K562 (cell line): Measurements from ENCODE around the gene TIPARP. TPM values are rescaled to one million over a fixed set of nuclear protein-coding genes. Genes with fewer than 3 reads are reported as not detected.
A peak's percentile ranks its signal among the peaks of the same experiment; 100 is the strongest.

Source experiments
- CCNT2 ChIP-seq: IDR thresholded peaks from 2 replicates; pipeline ENCODE4 v1.6.1; 2011; ENCODE audit warnings: borderline replicate concordance, low read depth, mild to moderate bottlenecking, moderate library complexity, mixed read lengths, low read length; ENCODE audit not compliant: insufficient read length; ENCODE audit errors: extremely low read depth
- E2F6 ChIP-seq, 2 experiments: IDR thresholded peaks; 2 replicates each; pipeline ENCODE4 v1.6.1; 2011; ENCODE audit warnings: borderline replicate concordance in 1 of 2, control low read depth in 1 of 2, low read depth in 1 of 2, low read length in 1 of 2, mild to moderate bottlenecking in 1 of 2, mixed read lengths in 1 of 2, moderate library complexity in 1 of 2; ENCODE audit not compliant: insufficient read depth in 1 of 2, insufficient read length in 1 of 2, poor library complexity in 1 of 2, severe bottlenecking in 1 of 2; ENCODE audit errors: extremely low read depth in 1 of 2
- ETV5 ChIP-seq: sonication (generic); formaldehyde crosslinking; IDR thresholded peaks from 2 replicates; pipeline ENCODE4 v1.4.0; 2020; ENCODE audit warnings: low read depth, mild to moderate bottlenecking, missing genetic modification reagents
- GATAD2B ChIP-seq: fragments of 450-650 bp; IDR thresholded peaks from 2 replicates; pipeline ENCODE4 v1.6.1; 2017; ENCODE audit warnings: mild to moderate bottlenecking, borderline replicate concordance
- ID3 ChIP-seq, 2 experiments: fragments of 250-450 bp in 1 of 2; fragments of 450-650 bp in 1 of 2; sonication (Bioruptor Pico) in 1 of 2; IDR thresholded peaks; 2 replicates each; pipeline versions ENCODE4 v1.6.1 to v1.8.0; 2016 to 2021; ENCODE audit warnings: mild to moderate bottlenecking in 2 of 2, moderate library complexity in 2 of 2, missing compliant biosample characterization in 1 of 2, missing genetic modification characterization in 1 of 2
- LCOR ChIP-seq: sonication (generic); formaldehyde crosslinking; IDR thresholded peaks from 2 replicates; pipeline ENCODE4 v1.8.0; 2022; ENCODE audit warnings: mild to moderate bottlenecking, missing genetic modification reagents
- MEIS2 ChIP-seq: fragments of 450-650 bp; IDR thresholded peaks from 2 replicates; pipeline ENCODE4 v1.6.1; 2014; ENCODE audit warnings: mild to moderate bottlenecking; ENCODE audit not compliant: partially characterized antibody
- NEUROD1 ChIP-seq: fragments of 150-350 bp; IDR thresholded peaks from 2 replicates; pipeline ENCODE4 v1.6.1; 2014; ENCODE audit warnings: borderline replicate concordance, low read length, low read depth; ENCODE audit not compliant: partially characterized antibody
- NR1H2 ChIP-seq: sonication (generic); formaldehyde crosslinking; IDR thresholded peaks from 2 replicates; pipeline ENCODE4 v1.4.0; 2020; ENCODE audit warnings: mild to moderate bottlenecking, missing genetic modification reagents
- PML ChIP-seq: IDR thresholded peaks from 2 replicates; pipeline ENCODE4 v1.6.1; 2012; ENCODE audit warnings: low read length, inconsistent platforms
- RB1 ChIP-seq: fragments of 450-650 bp; IDR thresholded peaks from 2 replicates; pipeline ENCODE4 v1.6.1; 2017; ENCODE audit warnings: low read depth, mild to moderate bottlenecking
- RBM17 ChIP-seq: fragments of 200-400 bp; formaldehyde crosslinking; IDR thresholded peaks from 2 replicates; pipeline ENCODE4 v1.6.1; 2017; ENCODE audit warnings: low read depth, mild to moderate bottlenecking, low read length, borderline replicate concordance
- SETDB1 ChIP-seq: IDR thresholded peaks from one replicate; pipeline ENCODE4 v1.6.1; 2012; ENCODE audit warnings: low read length, control low read depth, inconsistent platforms
- polyA plus RNA-seq, 8 experiments: library from polyadenylated mRNA; depleted of rRNA in 4 of 8; stranded (reverse) in 5 of 8; unstranded in 3 of 8; fragments of >200 nt; fragmentation: Nextera tagmentation in 2 of 8; fragmentation: Illumina TruSeq in 1 of 8; extraction: Ambion mirVana in 2 of 8; extraction: Trizol in 1 of 8; gene quantifications; 2 replicates each; pipeline versions ENCODE4 v1.2.1 to v1.2.3, GENCODE V29; 2011 to 2014; ENCODE audit warnings: inconsistent platforms in 1 of 8, missing spikeins in 1 of 8
- total RNA-seq, 7 experiments: library from RNA; depleted of rRNA in 6 of 7; stranded (reverse); fragments of >200 nt in 6 of 7; fragmentation: Illumina TruSeq in 2 of 7; extraction: Trizol in 2 of 7; gene quantifications; 2 replicates each; pipeline versions ENCODE4 v1.2.1 to v1.2.3, GENCODE V29; 2011 to 2021; ENCODE audit warnings: low replicate concordance in 1 of 7
- TF ChIP-seq, protein P1 (sequence below): fragments of 450-650 bp; formaldehyde crosslinking; IDR thresholded peaks from 2 replicates; pipeline ENCODE4 v1.4.0; 2020; ENCODE audit warnings: mild to moderate bottlenecking, moderate library complexity
- TF ChIP-seq, protein P2 (sequence below): fragments of 450-650 bp; IDR thresholded peaks from 2 replicates; pipeline ENCODE4 v1.6.1; 2014; ENCODE audit warnings: low read depth, mild to moderate bottlenecking, moderate library complexity, borderline replicate concordance
- TF ChIP-seq, protein P3 (sequence below): fragments of 450-650 bp; formaldehyde crosslinking; IDR thresholded peaks from 2 replicates; pipeline ENCODE4 v1.4.0; 2020; ENCODE audit warnings: mild to moderate bottlenecking, moderate library complexity
- TF ChIP-seq, protein P4 (sequence below): sonication (generic); formaldehyde crosslinking; IDR thresholded peaks from 2 replicates; pipeline ENCODE4 v1.8.0; 2022; ENCODE audit warnings: missing genetic modification reagents, mild to moderate bottlenecking, borderline replicate concordance

The TIPARP gene
- total and polyA plus RNA-seq, 9 of the 15 experiments (the other 6 are each of a cell fraction or from before 2014, with no cell fraction given): 2.4 to 29.4 (median 15.1) TPM

GRCh38 chr3:156674046-156674910 is at the start of gene TIPARP (continued):
- TF ChIP-seq, protein P1, sequence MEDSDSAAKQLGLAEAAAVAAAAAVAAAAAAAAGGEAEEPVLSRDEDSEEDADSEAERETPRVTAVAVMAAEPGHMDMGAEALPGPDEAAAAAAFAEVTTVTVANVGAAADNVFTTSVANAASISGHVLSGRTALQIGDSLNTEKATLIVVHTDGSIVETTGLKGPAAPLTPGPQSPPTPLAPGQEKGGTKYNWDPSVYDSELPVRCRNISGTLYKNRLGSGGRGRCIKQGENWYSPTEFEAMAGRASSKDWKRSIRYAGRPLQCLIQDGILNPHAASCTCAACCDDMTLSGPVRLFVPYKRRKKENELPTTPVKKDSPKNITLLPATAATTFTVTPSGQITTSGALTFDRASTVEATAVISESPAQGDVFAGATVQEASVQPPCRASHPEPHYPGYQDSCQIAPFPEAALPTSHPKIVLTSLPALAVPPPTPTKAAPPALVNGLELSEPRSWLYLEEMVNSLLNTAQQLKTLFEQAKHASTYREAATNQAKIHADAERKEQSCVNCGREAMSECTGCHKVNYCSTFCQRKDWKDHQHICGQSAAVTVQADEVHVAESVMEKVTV: peak; percentile 95
- TF ChIP-seq ID3 (CRISPR knock-in tag; IDR thresholded peaks at IDR 0.05) (no peak), ID3 (tag; IDR thresholded peaks at IDR 0.05) (0 out of 2 replicates have a peak, but pooled peaks have one; percentile 24), RB1 (peak; percentile 47), LCOR (CRISPR knock-in tag) (peak; percentile 96), NR1H2 (no peak; the same call in 1 of the 2 replicates), SETDB1 (peak; percentile 24), MEIS2 (peak; percentile 85), E2F6 (IDR thresholded peaks at IDR 0.05; ENCODE audit: borderline replicate concordance in 1 of 2, extremely low read depth in 1 of 2, insufficient read depth in 1 of 2, insufficient read length in 1 of 2, low read depth in 1 of 2, low read length in 1 of 2, poor library complexity in 1 of 2, severe bottlenecking in 1 of 2) (peak; percentile 56 to 72), NEUROD1 (peak; percentile 58), ETV5 (peak; percentile 95), RBM17 (no peak), GATAD2B (peak; percentile 95), CCNT2 (peak; percentile 77), PML (peak; percentile 68)
- TF ChIP-seq, protein P2, sequence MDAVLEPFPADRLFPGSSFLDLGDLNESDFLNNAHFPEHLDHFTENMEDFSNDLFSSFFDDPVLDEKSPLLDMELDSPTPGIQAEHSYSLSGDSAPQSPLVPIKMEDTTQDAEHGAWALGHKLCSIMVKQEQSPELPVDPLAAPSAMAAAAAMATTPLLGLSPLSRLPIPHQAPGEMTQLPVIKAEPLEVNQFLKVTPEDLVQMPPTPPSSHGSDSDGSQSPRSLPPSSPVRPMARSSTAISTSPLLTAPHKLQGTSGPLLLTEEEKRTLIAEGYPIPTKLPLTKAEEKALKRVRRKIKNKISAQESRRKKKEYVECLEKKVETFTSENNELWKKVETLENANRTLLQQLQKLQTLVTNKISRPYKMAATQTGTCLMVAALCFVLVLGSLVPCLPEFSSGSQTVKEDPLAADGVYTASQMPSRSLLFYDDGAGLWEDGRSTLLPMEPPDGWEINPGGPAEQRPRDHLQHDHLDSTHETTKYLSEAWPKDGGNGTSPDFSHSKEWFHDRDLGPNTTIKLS: peak; percentile 53; the same call in 1 of the 2 replicates
- TF ChIP-seq, protein P3, sequence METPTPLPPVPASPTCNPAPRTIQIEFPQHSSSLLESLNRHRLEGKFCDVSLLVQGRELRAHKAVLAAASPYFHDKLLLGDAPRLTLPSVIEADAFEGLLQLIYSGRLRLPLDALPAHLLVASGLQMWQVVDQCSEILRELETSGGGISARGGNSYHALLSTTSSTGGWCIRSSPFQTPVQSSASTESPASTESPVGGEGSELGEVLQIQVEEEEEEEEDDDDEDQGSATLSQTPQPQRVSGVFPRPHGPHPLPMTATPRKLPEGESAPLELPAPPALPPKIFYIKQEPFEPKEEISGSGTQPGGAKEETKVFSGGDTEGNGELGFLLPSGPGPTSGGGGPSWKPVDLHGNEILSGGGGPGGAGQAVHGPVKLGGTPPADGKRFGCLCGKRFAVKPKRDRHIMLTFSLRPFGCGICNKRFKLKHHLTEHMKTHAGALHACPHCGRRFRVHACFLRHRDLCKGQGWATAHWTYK (CRISPR knock-in tag): peak; percentile 18; the same call in 1 of the 2 replicates
- TF ChIP-seq, protein P4, sequence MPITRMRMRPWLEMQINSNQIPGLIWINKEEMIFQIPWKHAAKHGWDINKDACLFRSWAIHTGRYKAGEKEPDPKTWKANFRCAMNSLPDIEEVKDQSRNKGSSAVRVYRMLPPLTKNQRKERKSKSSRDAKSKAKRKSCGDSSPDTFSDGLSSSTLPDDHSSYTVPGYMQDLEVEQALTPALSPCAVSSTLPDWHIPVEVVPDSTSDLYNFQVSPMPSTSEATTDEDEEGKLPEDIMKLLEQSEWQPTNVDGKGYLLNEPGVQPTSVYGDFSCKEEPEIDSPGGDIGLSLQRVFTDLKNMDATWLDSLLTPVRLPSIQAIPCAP (CRISPR knock-in tag): 0 out of 2 replicates have a peak, but pooled peaks have one; percentile 34
